GM12801 (cell line): ENCODE results near the gene RCVRN.

Experiments used
- TF ChIP-seq, protein P1 (sequence below): IDR thresholded peaks from one replicate; pipeline ENCODE4 v1.5.1; 2011; ENCODE audit warnings: control low read depth; ENCODE audit not compliant: insufficient read length; ENCODE audit errors: extremely low read depth

RCVRN gene

GRCh38 chr17:9902120-9902519 lies 3.0 kb downstream of the RCVRN start:
- TF ChIP-seq, protein P1, sequence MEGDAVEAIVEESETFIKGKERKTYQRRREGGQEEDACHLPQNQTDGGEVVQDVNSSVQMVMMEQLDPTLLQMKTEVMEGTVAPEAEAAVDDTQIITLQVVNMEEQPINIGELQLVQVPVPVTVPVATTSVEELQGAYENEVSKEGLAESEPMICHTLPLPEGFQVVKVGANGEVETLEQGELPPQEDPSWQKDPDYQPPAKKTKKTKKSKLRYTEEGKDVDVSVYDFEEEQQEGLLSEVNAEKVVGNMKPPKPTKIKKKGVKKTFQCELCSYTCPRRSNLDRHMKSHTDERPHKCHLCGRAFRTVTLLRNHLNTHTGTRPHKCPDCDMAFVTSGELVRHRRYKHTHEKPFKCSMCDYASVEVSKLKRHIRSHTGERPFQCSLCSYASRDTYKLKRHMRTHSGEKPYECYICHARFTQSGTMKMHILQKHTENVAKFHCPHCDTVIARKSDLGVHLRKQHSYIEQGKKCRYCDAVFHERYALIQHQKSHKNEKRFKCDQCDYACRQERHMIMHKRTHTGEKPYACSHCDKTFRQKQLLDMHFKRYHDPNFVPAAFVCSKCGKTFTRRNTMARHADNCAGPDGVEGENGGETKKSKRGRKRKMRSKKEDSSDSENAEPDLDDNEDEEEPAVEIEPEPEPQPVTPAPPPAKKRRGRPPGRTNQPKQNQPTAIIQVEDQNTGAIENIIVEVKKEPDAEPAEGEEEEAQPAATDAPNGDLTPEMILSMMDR: no peak

DNA sequence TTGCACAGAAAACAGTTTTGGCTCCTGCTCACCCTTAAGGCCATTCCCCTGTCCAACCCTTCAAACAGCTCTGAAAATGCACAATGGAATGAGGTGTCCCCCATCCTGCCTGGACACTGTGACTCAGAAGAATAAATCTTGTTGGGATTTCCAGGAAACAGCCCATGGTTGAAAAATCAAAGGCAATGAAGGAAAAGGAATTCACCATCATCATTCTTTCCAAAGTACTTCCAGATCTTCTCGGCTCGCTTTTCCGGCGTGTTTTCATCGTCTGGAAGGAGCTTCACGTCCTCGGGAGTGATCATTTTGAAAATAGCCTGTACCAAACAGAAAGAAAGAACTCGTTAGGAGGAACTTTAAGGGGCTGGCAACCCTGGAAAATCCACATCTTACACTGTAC lies 4.3 kb downstream of the RCVRN start:
- TF ChIP-seq, protein P1: no peak

- TF ChIP-seq, protein P1: no peak
Measured at GRCh38 chr17:9900044-9900594, 5.0 kb downstream of the RCVRN start.

GRCh38 chr17:9899280-9900043 lies 5.6 kb downstream of the RCVRN start:
- TF ChIP-seq, protein P1: no peak

DNA sequence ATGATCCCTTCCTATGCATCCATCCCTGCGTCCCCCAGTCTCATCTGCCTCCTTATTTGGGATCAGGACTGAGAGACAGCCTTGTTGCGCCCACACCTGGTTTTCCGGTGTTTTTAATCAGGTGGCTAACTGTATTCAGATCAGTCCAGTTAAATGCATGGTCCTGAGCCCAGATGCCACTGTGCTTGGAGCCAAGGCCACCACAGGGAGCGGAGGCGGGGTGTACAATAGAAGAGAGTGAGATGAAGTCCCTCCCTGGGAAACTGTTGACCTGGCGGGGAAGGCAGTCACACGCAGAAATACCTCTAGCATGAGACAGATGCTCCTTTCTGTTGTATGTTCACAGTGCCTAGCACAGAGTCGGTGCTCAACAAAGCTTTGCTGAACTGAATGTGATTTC lies 6.3 kb downstream of the RCVRN start:
- TF ChIP-seq, protein P1: no peak

DNA sequence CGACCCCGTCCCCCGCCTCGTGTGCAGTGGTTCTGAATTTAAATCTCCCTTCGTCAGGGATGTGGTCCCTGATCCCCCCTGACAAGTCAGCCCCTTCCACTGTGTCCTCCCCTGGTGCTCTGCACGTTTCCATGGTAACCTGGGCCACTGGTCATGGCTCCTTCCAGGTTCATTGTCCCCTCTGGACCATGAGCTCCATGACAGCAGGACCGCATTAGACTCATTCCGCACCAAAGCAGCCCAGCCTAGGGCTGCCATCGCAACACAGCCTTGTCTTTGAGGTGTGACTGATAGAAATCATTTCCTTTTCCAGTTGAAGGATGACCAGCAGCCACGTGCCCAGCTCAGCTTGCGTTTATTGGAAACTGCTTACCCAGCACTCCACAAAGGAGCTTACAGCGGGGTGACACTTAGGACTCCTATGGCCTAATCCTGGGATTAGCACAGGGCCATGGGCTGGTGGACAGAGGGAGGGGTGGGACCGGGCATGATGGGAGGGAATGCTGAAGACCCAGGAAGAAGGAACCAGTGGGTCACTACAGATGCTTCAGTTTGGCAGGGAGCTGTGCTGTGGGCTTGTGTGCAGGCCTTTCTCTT lies 7.6 kb downstream of the RCVRN start:
- TF ChIP-seq, protein P1: no peak

DNA sequence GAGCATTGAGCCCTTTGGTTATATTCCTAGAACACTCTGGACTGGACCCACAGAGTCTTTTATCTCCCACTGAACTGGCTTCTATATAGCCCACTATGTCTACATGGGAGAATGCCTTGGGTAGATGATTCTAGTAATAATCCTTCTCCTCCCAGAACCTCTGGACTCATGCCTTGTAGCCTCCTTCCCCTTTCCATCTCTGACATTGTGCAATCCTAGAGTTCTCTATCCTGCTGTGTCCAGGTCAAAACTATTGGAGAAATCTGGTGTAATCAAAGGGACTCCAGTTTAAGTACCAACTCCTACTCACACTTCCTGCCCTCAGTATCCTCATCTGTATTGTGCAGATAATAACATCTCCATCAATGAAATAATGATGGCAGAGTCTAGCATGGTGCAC lies 9.1 kb downstream of the RCVRN start:
- TF ChIP-seq, protein P1: no peak
